Measurements from ENCODE around the gene STAG1.
"Not testable (repeated sequence)": the region's sequence is repeated elsewhere in the genome, so short reads cannot be mapped to it uniquely, and the experiment has no call there.

STAG1 gene

GRCh38 chr3:136752172-136752421 is at the start of gene STAG1:
TSS of gene STAG1 (minus strand) at chr3:136752378. CDS start at chr3:136630898, 121,480 bp downstream.
- DNase-seq (ENCODE audit: low read depth), result no peak

GRCh38 chr3:136801146-136801545 is 49.0 kb upstream of the STAG1 start:
- DNase-seq (ENCODE audit: low read depth), result not testable (repeated sequence)

- no peak for DNase-seq (ENCODE audit: low read depth)
Observed at GRCh38 chr3:136792556-136793330, 40.6 kb upstream of the STAG1 start.

- no peak for DNase-seq (ENCODE audit: low read depth)
Observed at GRCh38 chr3:136790786-136791185, 38.6 kb upstream of the STAG1 start.

GRCh38 chr3:136789976-136790375 is 37.8 kb upstream of the STAG1 start:
- DNase-seq (ENCODE audit: low read depth), result no peak

GRCh38 chr3:136788154-136788553 is 36.0 kb upstream of the STAG1 start:
- no peak for DNase-seq (ENCODE audit: low read depth)

GRCh38 chr3:136787349-136787748 is 35.2 kb upstream of the STAG1 start:
- DNase-seq (ENCODE audit: low read depth), result peak; percentile 3

- DNase-seq (ENCODE audit: low read depth), result no peak
Observed at GRCh38 chr3:136783708-136784191, 31.6 kb upstream of the STAG1 start.

GRCh38 chr3:136780741-136781140 is 28.6 kb upstream of the STAG1 start:
- DNase-seq (ENCODE audit: low read depth), result no peak

GRCh38 chr3:136778865-136779264 is 26.7 kb upstream of the STAG1 start:
- no peak for DNase-seq (ENCODE audit: low read depth)

GRCh38 chr3:136772709-136773108 is 20.5 kb upstream of the STAG1 start:
- DNase-seq (ENCODE audit: low read depth), result no peak

GRCh38 chr3:136758160-136759102 is 6.3 kb upstream of the STAG1 start:
- DNase-seq (ENCODE audit: low read depth), result not testable (repeated sequence)

GRCh38 chr3:136755192-136755591 is 3.0 kb upstream of the STAG1 start:
- DNase-seq (ENCODE audit: low read depth), result no peak

GRCh38 chr3:136753326-136753939 is 1.3 kb upstream of the STAG1 start:
- no peak for DNase-seq (ENCODE audit: low read depth)

GRCh38 chr3:136752422-136753325 is 496 bp upstream of the STAG1 start:
- DNase-seq (ENCODE audit: low read depth), result peak; percentile 99

GRCh38 chr3:136751316-136752171 is 634 bp downstream of the STAG1 start:
- peak; percentile 59 for DNase-seq (ENCODE audit: low read depth)

- no peak for DNase-seq (ENCODE audit: low read depth)
Observed at GRCh38 chr3:136750897-136751315, 1.3 kb downstream of the STAG1 start.

GRCh38 chr3:136750209-136750896 is 1.8 kb downstream of the STAG1 start:
- DNase-seq (ENCODE audit: low read depth), result no peak

GRCh38 chr3:136749602-136750001 is 2.6 kb downstream of the STAG1 start:
- DNase-seq (ENCODE audit: low read depth), result not testable (repeated sequence)

- no peak for DNase-seq (ENCODE audit: low read depth)
Observed at GRCh38 chr3:136749091-136749490, 3.1 kb downstream of the STAG1 start.

All from stimulated activated CD8-positive, alpha-beta memory T cell treated with anti-CD3 and anti-CD28 coated beads, Interleukin-12 subunit alpha, Interleukin-12 subunit beta, amount 100 ng/mL, for 4 hours (primary cell).